ENCODE data around the gene ABHD16A.

GRCh38 chr6:31676322-31676903, 26.7 kb downstream of the ABHD16A start:
- TF ChIP-seq CTCF (IDR thresholded peaks at IDR 0.05) (no peak), POLR2AphosphoS5 (IDR thresholded peaks at IDR 0.05) (no peak)
